GOT3 (cell line): Measurements from ENCODE around the gene ADARB2.
"Not testable (repeated sequence)": the region's sequence is repeated elsewhere in the genome, so short reads cannot be mapped to it uniquely, and the experiment has no call there.

Source experiments
- DNase-seq: peaks from one replicate; lab custom pipeline; 2025; ENCODE audit warnings: mixed read lengths; lab: John Stamatoyannopoulos, UW

ADARB2 gene

GRCh38 chr10:1464881-1465417, 272.4 kb downstream of the ADARB2 start:
- no peak for DNase-seq

GRCh38 chr10:1463971-1464370, 273.4 kb downstream of the ADARB2 start:
- not testable (repeated sequence) for DNase-seq

GRCh38 chr10:1462994-1463633, 274.2 kb downstream of the ADARB2 start:
- no peak for DNase-seq

- no peak for DNase-seq
Measured at GRCh38 chr10:1462521-1462920, 274.8 kb downstream of the ADARB2 start.

GRCh38 chr10:1462032-1462431, 275.3 kb downstream of the ADARB2 start:
- DNase-seq = no peak

- DNase-seq = no peak
Measured at GRCh38 chr10:1461016-1461415, 276.3 kb downstream of the ADARB2 start.

GRCh38 chr10:1459664-1460063, 277.7 kb downstream of the ADARB2 start:
- not testable (repeated sequence) for DNase-seq

- DNase-seq = no peak
Measured at GRCh38 chr10:1454951-1455350, 282.4 kb downstream of the ADARB2 start.

- DNase-seq = no peak
Measured at GRCh38 chr10:1454428-1454827, 282.9 kb downstream of the ADARB2 start.

GRCh38 chr10:1452777-1453176, 284.5 kb downstream of the ADARB2 start:
- DNase-seq = no peak

GRCh38 chr10:1451941-1452340, 285.4 kb downstream of the ADARB2 start:
- no peak for DNase-seq

GRCh38 chr10:1451362-1451888, 285.9 kb downstream of the ADARB2 start:
- no peak for DNase-seq

- no peak for DNase-seq
Measured at GRCh38 chr10:1449572-1450205, 287.6 kb downstream of the ADARB2 start.

GRCh38 chr10:1449021-1449420, 288.3 kb downstream of the ADARB2 start:
- DNase-seq = no peak

GRCh38 chr10:1448252-1448930, 288.9 kb downstream of the ADARB2 start:
- DNase-seq = no peak

GRCh38 chr10:1444826-1445225, 292.5 kb downstream of the ADARB2 start:
- DNase-seq = no peak

- DNase-seq = no peak
Measured at GRCh38 chr10:1440897-1441296, 296.4 kb downstream of the ADARB2 start.

- DNase-seq = no peak
Measured at GRCh38 chr10:1434912-1435692, 302.2 kb downstream of the ADARB2 start.

GRCh38 chr10:1434202-1434601, 303.1 kb downstream of the ADARB2 start:
- no peak for DNase-seq

- no peak for DNase-seq
Measured at GRCh38 chr10:1432161-1432560, 305.2 kb downstream of the ADARB2 start.

GRCh38 chr10:1431229-1431628, 306.1 kb downstream of the ADARB2 start:
- DNase-seq = no peak
